ENCODE measurements around the gene ATP2B3. TPM values are rescaled to one million over a fixed set of nuclear protein-coding genes. Genes with fewer than 3 reads are reported as not detected.

ATP2B3 gene
- total and polyA plus RNA-seq, 9 of the 15 experiments (the other 6 are each of a cell fraction or from before 2014, with no cell fraction given): 0.04 TPM; not detected in 8

DNA sequence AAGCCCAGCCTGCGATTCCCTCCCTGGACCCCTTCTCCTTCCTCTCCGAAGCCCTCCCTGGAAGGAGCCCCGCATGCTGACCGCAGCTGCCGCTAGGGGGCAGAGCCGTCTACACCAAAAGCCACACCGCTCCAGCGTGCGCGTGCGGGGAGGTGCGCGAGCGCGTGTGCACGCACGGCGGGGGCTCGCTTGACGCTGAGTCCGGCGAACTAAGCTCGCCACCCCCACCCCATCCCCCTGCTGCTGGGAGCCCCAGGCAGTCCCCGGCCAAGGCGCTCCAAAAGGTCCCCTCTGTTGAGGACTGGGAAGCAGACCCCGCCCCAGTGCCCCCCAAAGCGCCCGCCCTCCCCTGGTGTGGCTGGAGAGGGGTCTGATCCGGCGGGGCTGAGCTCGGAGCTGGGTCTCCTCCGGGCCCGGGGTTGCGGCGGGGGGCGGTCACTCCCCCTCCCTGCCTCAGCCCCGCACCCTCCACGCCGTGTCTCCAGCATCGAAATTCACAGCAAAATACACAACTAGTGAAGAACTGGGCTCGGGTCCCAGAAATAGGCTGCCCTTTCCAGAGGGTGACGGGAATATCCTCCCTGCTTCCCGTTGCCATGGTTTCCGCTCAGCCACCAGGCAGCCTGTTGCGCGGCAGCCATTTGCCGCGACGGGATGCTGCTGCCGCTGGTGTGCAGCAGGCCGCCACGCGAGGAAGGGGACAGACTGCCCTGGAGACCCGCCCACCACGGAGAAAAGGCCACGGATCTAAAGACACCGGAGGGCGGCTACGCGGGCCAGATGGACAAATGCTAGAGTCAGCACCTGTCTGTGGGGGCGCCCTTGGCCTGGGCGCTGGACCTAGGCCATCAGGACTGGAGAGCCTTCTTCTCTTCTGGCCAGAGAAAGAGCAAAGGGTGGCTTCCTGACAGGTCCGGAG, 92.7 kb downstream of the ATP2B3 start (continued):
- TF ChIP-seq HSF4 (CRISPR knock-in tag; IDR thresholded peaks at IDR 0.05; ENCODE audit: borderline replicate concordance) (no peak), RFX1 (IDR thresholded peaks at IDR 0.05) (peak; percentile 86), FOXJ3 (CRISPR knock-in tag; IDR thresholded peaks at IDR 0.05) (no peak), TCFL5 (CRISPR knock-in tag; conservative IDR thresholded peaks at IDR 0.05) (no peak), CEBPG (CRISPR knock-in tag; IDR thresholded peaks at IDR 0.05) (0 out of 2 replicates have a peak, but pooled peaks have one; percentile 25), CEBPG (tag; conservative IDR thresholded peaks at IDR 0.05 in 1 of 2, IDR thresholded peaks at IDR 0.05 in 1 of 2) (no peak), RUNX1 (IDR thresholded peaks at IDR 0.05; ENCODE audit: low read depth) (no peak), ARNT (IDR thresholded peaks at IDR 0.05) (no peak), ZNF263 (CRISPR knock-in tag; IDR thresholded peaks at IDR 0.05; ENCODE audit: borderline replicate concordance) (peak; percentile 67), ZNF24 (IDR thresholded peaks at IDR 0.05) (no peak), BRCA1 (IDR thresholded peaks at IDR 0.05) (no peak), BRCA1 (CRISPR knock-in tag; IDR thresholded peaks at IDR 0.05) (no peak)
- TF ChIP-seq, protein P1, sequence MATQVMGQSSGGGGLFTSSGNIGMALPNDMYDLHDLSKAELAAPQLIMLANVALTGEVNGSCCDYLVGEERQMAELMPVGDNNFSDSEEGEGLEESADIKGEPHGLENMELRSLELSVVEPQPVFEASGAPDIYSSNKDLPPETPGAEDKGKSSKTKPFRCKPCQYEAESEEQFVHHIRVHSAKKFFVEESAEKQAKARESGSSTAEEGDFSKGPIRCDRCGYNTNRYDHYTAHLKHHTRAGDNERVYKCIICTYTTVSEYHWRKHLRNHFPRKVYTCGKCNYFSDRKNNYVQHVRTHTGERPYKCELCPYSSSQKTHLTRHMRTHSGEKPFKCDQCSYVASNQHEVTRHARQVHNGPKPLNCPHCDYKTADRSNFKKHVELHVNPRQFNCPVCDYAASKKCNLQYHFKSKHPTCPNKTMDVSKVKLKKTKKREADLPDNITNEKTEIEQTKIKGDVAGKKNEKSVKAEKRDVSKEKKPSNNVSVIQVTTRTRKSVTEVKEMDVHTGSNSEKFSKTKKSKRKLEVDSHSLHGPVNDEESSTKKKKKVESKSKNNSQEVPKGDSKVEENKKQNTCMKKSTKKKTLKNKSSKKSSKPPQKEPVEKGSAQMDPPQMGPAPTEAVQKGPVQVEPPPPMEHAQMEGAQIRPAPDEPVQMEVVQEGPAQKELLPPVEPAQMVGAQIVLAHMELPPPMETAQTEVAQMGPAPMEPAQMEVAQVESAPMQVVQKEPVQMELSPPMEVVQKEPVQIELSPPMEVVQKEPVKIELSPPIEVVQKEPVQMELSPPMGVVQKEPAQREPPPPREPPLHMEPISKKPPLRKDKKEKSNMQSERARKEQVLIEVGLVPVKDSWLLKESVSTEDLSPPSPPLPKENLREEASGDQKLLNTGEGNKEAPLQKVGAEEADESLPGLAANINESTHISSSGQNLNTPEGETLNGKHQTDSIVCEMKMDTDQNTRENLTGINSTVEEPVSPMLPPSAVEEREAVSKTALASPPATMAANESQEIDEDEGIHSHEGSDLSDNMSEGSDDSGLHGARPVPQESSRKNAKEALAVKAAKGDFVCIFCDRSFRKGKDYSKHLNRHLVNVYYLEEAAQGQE (IDR thresholded peaks at IDR 0.05; ENCODE audit: borderline replicate concordance): peak; percentile 51; the same call in 1 of the 2 replicates
- TF ChIP-seq, protein P1 (CRISPR knock-in tag; IDR thresholded peaks at IDR 0.05; ENCODE audit: low read depth): no peak
- TF ChIP-seq, protein P2, sequence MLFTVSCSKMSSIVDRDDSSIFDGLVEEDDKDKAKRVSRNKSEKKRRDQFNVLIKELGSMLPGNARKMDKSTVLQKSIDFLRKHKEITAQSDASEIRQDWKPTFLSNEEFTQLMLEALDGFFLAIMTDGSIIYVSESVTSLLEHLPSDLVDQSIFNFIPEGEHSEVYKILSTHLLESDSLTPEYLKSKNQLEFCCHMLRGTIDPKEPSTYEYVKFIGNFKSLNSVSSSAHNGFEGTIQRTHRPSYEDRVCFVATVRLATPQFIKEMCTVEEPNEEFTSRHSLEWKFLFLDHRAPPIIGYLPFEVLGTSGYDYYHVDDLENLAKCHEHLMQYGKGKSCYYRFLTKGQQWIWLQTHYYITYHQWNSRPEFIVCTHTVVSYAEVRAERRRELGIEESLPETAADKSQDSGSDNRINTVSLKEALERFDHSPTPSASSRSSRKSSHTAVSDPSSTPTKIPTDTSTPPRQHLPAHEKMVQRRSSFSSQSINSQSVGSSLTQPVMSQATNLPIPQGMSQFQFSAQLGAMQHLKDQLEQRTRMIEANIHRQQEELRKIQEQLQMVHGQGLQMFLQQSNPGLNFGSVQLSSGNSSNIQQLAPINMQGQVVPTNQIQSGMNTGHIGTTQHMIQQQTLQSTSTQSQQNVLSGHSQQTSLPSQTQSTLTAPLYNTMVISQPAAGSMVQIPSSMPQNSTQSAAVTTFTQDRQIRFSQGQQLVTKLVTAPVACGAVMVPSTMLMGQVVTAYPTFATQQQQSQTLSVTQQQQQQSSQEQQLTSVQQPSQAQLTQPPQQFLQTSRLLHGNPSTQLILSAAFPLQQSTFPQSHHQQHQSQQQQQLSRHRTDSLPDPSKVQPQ (CRISPR knock-in tag; IDR thresholded peaks at IDR 0.05; ENCODE audit: borderline replicate concordance): no peak
- TF ChIP-seq, protein P3, sequence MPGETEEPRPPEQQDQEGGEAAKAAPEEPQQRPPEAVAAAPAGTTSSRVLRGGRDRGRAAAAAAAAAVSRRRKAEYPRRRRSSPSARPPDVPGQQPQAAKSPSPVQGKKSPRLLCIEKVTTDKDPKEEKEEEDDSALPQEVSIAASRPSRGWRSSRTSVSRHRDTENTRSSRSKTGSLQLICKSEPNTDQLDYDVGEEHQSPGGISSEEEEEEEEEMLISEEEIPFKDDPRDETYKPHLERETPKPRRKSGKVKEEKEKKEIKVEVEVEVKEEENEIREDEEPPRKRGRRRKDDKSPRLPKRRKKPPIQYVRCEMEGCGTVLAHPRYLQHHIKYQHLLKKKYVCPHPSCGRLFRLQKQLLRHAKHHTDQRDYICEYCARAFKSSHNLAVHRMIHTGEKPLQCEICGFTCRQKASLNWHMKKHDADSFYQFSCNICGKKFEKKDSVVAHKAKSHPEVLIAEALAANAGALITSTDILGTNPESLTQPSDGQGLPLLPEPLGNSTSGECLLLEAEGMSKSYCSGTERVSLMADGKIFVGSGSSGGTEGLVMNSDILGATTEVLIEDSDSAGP (CRISPR knock-in tag; IDR thresholded peaks at IDR 0.05): no peak

All from K562 (cell line).